Fibroblast of the aortic adventitia (primary cell): ENCODE measurements around the gene EYS. TPM values are rescaled to one million over a fixed set of nuclear protein-coding genes. Genes with fewer than 3 reads are reported as not detected.

ENCODE experiments used
- DNase-seq: peaks from one replicate; pipeline ENCODE4 v3.0.0-alpha.2; 2010; ENCODE audit warnings: low read depth
- H3K4me3 ChIP-seq: 2 replicates; pipeline ENCODE4 v1.5.1; 2011; ENCODE audit warnings: low read depth, mild to moderate bottlenecking, control low read depth, low read length, moderate library complexity
- CTCF ChIP-seq: IDR thresholded peaks from 2 replicates; pipeline ENCODE4 v1.5.1; 2011; ENCODE audit warnings: mild to moderate bottlenecking, low read length, control low read depth, inconsistent platforms; ENCODE audit not compliant: insufficient read depth
- total RNA-seq: library from RNA; depleted of rRNA; stranded (reverse); fragments of >200 nt; gene quantifications from 2 replicates; pipeline ENCODE4 v1.2.3, GENCODE V29; 2012; ENCODE audit warnings: low replicate concordance

EYS gene
- total RNA-seq, 1 donor = 0.09 TPM

- no peak overlapping the region for H3K4me3 ChIP-seq
- TF ChIP-seq CTCF = no peak
- DNase-seq = no peak
These were observed 256.6 kb downstream of the EYS start for GRCh38 chr6:65450451-65450850.

GRCh38 chr6:65449926-65450325, 257.1 kb downstream of the EYS start:
- no peak for DNase-seq
- no peak for TF ChIP-seq CTCF

GRCh38 chr6:65448866-65449265, 258.2 kb downstream of the EYS start:
- DNase-seq = no peak
- TF ChIP-seq CTCF = no peak
- H3K4me3 ChIP-seq = no peak overlapping the region

More at GRCh38 chr6:65449926-65450325, 257.1 kb downstream of the EYS start:
- no peak overlapping the region for H3K4me3 ChIP-seq

- no peak for DNase-seq
- no peak for TF ChIP-seq CTCF
- H3K4me3 ChIP-seq = no peak overlapping the region
These were observed 270.7 kb downstream of the EYS start for GRCh38 chr6:65436281-65436680.

GRCh38 chr6:65416621-65417020, 290.4 kb downstream of the EYS start:
- no peak for TF ChIP-seq CTCF
- no peak overlapping the region for H3K4me3 ChIP-seq
- DNase-seq = no peak

- no peak for TF ChIP-seq CTCF
- H3K4me3 ChIP-seq = no peak overlapping the region
- no peak for DNase-seq
These were observed 296.7 kb downstream of the EYS start for GRCh38 chr6:65410309-65410708.

GRCh38 chr6:65402564-65402963, 304.5 kb downstream of the EYS start:
- no peak overlapping the region for H3K4me3 ChIP-seq
- TF ChIP-seq CTCF = no peak
- no peak for DNase-seq
